ENCODE data around the gene FOXK1. TPM values are rescaled to one million over a fixed set of nuclear protein-coding genes. Genes with fewer than 3 reads are reported as not detected.
A peak's percentile ranks its signal among the peaks of the same experiment; 100 is the strongest.

FOXK1 gene
- total RNA-seq, 2 experiments from 2014 or later = 32.7 to 33.2 TPM

- no peaks in the 10 kb centered on the region for H3K27me3 Mint-ChIP-seq
- peak overlapping the region; percentile 96 for H3K27ac Mint-ChIP-seq
Observed at GRCh38 chr7:4774007-4774406, 91.9 kb downstream of the FOXK1 start.

DNA sequence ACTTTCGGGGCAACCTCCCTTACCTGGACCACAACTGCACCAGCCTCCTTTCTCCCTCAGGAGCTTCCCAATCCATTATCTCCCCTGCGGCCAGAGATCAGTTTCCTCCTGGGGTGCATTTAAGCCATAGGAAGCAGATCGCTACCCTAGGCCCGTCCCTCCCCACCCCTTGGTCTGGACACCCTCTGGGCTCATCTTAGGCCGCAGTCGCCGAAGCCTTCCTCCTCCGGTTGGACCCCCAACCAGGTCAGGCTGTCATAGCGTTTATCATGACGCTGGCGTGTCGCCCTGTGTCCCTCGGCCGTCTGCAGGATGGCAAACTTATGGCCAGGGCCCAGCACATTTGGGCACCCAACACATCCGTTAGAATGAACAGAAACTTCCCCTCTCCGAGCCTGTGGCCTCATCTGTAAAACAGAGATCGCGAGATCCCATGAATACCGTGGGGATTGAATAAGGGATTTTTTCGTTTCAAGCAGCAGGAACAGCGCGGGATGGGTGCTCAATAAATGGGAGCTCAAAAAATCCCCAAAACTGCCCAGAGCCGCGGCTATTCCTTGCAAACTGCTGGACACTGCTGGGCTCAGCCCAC lies 92.7 kb downstream of the FOXK1 start:
- no peak for DNase-seq
- Mint-ChIP-seq H3K4me3 (peak overlapping the region; percentile 99), H3K36me3 (ENCODE audit: low read depth) (peaks cover 23% of the 10 kb centered on the region), H3K27me3 (no peaks in the 10 kb centered on the region), H3K27ac (peak overlapping the region; percentile 96), H3K9me3 (no peaks in the 10 kb centered on the region), H3K4me1 (peaks cover 43% of the 10 kb centered on the region)
- ChIA-PET POLR2A (interaction anchor here (0.6 to 4.3 kb wide), 26 partner anchors 8 to 1955 kb away, joined by 3 to 79 read pairs (median 6); partner anchors contain the start of genes FOXK1 and RADIL), CTCF (interaction anchor here (1.2 to 2.8 kb wide), 8 partner anchors 17 to 199 kb away, joined by 3 to 16 read pairs (median 8); partner anchors contain the start of gene RADIL)

More at GRCh38 chr7:4774007-4774406, 91.9 kb downstream of the FOXK1 start:
- peaks cover 23% of the 10 kb centered on the region for H3K36me3 Mint-ChIP-seq (ENCODE audit: low read depth)
- ChIA-PET CTCF (no interaction called here), POLR2A (interaction anchor here (1.5 to 4.3 kb wide), 7 partner anchors 12 to 132 kb away, joined by 4 to 79 read pairs (median 23); partner anchors contain the start of gene FOXK1)
- H3K9me3 Mint-ChIP-seq = no peaks in the 10 kb centered on the region
- peak overlapping the region; percentile 99 for H3K4me3 Mint-ChIP-seq
- no peak for DNase-seq
- peaks cover 43% of the 10 kb centered on the region for H3K4me1 Mint-ChIP-seq

DNA sequence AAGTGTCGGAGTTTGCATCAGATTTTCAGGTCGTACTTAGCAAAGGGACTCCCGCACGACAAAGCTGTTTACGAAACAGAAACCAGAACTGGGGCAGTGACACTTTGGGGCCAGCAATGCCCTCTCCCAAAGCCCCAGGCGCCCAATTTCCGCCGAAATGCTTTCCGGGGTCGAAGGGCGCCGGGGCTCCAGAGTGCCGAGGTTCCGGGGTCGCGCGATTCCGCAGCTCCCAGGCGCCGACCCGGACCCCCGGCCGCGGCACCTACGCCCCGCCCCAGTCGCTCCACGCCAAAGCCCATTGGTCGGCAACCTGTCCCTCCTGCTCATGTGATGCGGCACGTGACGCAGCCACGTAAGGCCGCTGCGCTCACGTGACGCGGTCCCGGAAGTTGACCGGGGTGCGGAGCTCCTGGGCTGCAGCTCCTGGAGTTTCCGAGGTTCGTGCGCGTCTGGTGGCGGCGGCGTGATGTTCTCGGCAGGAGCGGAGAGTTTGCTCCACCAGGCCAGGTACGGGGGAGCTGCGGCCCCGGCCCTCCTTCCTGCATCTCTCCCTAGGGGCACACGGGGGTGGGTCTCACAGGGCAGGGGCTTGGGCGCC lies 93.3 kb downstream of the FOXK1 start, which contains the start of gene AP5Z1:
Gene AP5Z1 (plus strand): TSS at position 374 of the 598 bp plus-strand sequence. CDS start 93 bp downstream, at position 467.
- Mint-ChIP-seq H3K9me3 (no peaks in the 10 kb centered on the region), H3K27me3 (no peaks in the 10 kb centered on the region), H3K4me3 (peak within 1 kb of the TSS; percentile 99), H3K4me1 (peaks cover 43% of the 10 kb centered on the region), H3K27ac (peak within 1 kb of the TSS; percentile 96), H3K36me3 (ENCODE audit: low read depth) (peaks cover 23% of the 10 kb centered on the region)
- ChIA-PET POLR2A (interaction anchor here (0.6 to 4.3 kb wide), 31 partner anchors 9 to 1954 kb away, joined by 3 to 79 read pairs (median 5); partner anchors contain the start of genes FOXK1, RADIL and WIPI2), CTCF (interaction anchor here (1.2 to 2.8 kb wide), 8 partner anchors 17 to 198 kb away, joined by 3 to 16 read pairs (median 8); partner anchors contain the start of gene RADIL)
- peak; percentile 95 for DNase-seq

DNA sequence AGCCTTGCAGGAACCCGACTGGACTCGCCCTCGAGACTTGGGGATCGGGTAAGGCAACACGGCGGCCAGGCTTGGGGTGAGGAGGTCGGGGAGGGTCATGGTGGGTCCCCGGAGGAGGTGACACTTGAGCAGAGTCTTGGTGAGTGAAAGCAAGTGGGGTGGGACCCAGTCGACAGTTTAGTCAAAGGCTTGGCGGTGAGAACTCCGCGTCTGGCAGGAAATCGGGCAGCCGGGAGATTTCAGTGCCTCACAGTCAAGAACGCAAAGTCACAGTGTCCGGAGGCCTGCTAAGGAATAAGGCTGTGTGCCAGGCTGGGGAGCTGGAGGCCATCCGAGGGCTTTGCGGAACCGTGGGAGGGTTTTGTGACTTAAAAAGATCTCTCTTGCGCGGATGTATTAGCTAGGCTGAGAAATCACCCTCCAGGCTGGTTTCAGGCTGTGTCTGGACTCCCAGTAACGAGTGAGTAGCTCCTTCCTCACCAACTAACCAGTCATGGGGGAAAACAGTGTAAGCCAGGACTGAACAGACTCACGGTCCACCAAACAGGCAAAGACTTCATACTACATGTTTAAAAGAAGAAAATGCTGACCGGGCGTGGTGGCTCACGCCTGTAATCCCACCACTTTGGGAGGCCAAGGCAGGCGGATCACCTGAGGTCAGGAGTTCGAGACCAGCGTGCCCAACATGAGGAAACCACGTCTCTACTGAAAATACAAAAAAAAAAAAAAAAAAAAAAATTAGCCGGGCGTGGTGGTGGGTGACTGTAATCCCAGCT lies 93.9 kb downstream of the FOXK1 start:
- CTCF ChIA-PET = interaction anchor here (0.6 to 2.8 kb wide), 9 partner anchors 16 to 198 kb away, joined by 3 to 16 read pairs (median 6); partner anchors contain the start of gene RADIL
- peaks cover 43% of the 10 kb centered on the region for H3K4me1 Mint-ChIP-seq

DNA sequence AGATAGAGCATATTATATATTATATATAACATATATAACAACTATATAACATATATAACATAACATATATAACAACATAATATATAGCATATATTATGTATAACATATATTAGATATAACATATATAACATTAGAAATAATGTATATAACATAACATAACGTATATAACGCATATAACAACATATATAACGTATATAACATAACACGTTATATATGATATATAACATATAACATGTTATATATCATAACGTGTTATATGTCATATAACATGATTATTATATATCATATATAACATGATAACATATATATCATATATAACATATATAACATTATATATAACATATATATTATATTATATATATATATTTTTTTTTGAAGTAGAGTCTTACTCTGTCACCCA lies 97.0 kb downstream of the FOXK1 start:
- no peak overlapping the region for H3K27ac Mint-ChIP-seq
- H3K4me1 Mint-ChIP-seq = peaks cover 36% of the 10 kb centered on the region
- H3K9me3 Mint-ChIP-seq = no peaks in the 10 kb centered on the region
- ChIA-PET CTCF (interaction anchor here (1.3 to 1.8 kb wide), 3 partner anchors 12 to 18 kb away, joined by 3 to 9 read pairs (median 3); no protein-coding TSS in a partner anchor), POLR2A (no interaction called here)
- no peak for DNase-seq
- H3K36me3 Mint-ChIP-seq (ENCODE audit: low read depth) = peaks cover 37% of the 10 kb centered on the region
- H3K27me3 Mint-ChIP-seq = no peaks in the 10 kb centered on the region
- H3K4me3 Mint-ChIP-seq = no peak overlapping the region

More for the DNA sequence above, 93.9 kb downstream of the FOXK1 start:
- H3K9me3 Mint-ChIP-seq = no peaks in the 10 kb centered on the region
- no peaks in the 10 kb centered on the region for H3K27me3 Mint-ChIP-seq
- peak overlapping the region; percentile 96 for H3K27ac Mint-ChIP-seq
- POLR2A ChIA-PET = interaction anchor here (0.7 to 4.3 kb wide), 26 partner anchors 9 to 1953 kb away, joined by 3 to 79 read pairs (median 5); partner anchors contain the start of genes FOXK1, RADIL and WIPI2
- peaks cover 27% of the 10 kb centered on the region for H3K36me3 Mint-ChIP-seq (ENCODE audit: low read depth)
- DNase-seq = peak; percentile 65
- peak overlapping the region; percentile 99 for H3K4me3 Mint-ChIP-seq

GRCh38 chr7:4781366-4782069 lies 99.4 kb downstream of the FOXK1 start:
- Mint-ChIP-seq H3K4me1 (peaks cover 18% of the 10 kb centered on the region), H3K27me3 (no peaks in the 10 kb centered on the region), H3K9me3 (no peaks in the 10 kb centered on the region), H3K27ac (no peak overlapping the region), H3K36me3 (ENCODE audit: low read depth) (peaks cover 32% of the 10 kb centered on the region), H3K4me3 (no peak overlapping the region)
- ChIA-PET POLR2A (no interaction called here), CTCF (no interaction called here)
- no peak for DNase-seq

GRCh38 chr7:4782333-4783291 lies 100.5 kb downstream of the FOXK1 start:
- POLR2A ChIA-PET = no interaction called here
- no peak overlapping the region for H3K4me3 Mint-ChIP-seq
- no peak for DNase-seq
- peaks cover 9% of the 10 kb centered on the region for H3K4me1 Mint-ChIP-seq
- H3K27ac Mint-ChIP-seq = no peak overlapping the region
- H3K9me3 Mint-ChIP-seq = no peaks in the 10 kb centered on the region
- H3K27me3 Mint-ChIP-seq = no peaks in the 10 kb centered on the region
- peaks cover 27% of the 10 kb centered on the region for H3K36me3 Mint-ChIP-seq (ENCODE audit: low read depth)
- CTCF ChIA-PET = no interaction called here

GRCh38 chr7:4783292-4783652 lies 101.2 kb downstream of the FOXK1 start:
- POLR2A ChIA-PET = no interaction called here
- peaks cover 2% of the 10 kb centered on the region for H3K4me1 Mint-ChIP-seq
- no peak overlapping the region for H3K4me3 Mint-ChIP-seq

GRCh38 chr7:4783762-4784351 lies 101.8 kb downstream of the FOXK1 start:
- Mint-ChIP-seq H3K4me1 (no peaks in the 10 kb centered on the region), H3K27me3 (no peaks in the 10 kb centered on the region), H3K27ac (no peak overlapping the region), H3K9me3 (no peaks in the 10 kb centered on the region), H3K36me3 (ENCODE audit: low read depth) (peaks cover 24% of the 10 kb centered on the region), H3K4me3 (no peak overlapping the region)
- DNase-seq = no peak
- ChIA-PET POLR2A (no interaction called here), CTCF (interaction anchor here (0.6 kb wide), 1 partner anchor 1487 kb away, joined by 3 read pairs; no protein-coding TSS in a partner anchor)

More at GRCh38 chr7:4783292-4783652, 101.2 kb downstream of the FOXK1 start:
- Mint-ChIP-seq H3K27ac (no peak overlapping the region), H3K9me3 (no peaks in the 10 kb centered on the region), H3K27me3 (no peaks in the 10 kb centered on the region), H3K36me3 (ENCODE audit: low read depth) (peaks cover 24% of the 10 kb centered on the region)
- no peak for DNase-seq
- CTCF ChIA-PET = interaction anchor here (0.6 kb wide), 1 partner anchor 1488 kb away, joined by 3 read pairs; no protein-coding TSS in a partner anchor

GRCh38 chr7:4784799-4785198 lies 102.7 kb downstream of the FOXK1 start:
- CTCF ChIA-PET = no interaction called here

DNA sequence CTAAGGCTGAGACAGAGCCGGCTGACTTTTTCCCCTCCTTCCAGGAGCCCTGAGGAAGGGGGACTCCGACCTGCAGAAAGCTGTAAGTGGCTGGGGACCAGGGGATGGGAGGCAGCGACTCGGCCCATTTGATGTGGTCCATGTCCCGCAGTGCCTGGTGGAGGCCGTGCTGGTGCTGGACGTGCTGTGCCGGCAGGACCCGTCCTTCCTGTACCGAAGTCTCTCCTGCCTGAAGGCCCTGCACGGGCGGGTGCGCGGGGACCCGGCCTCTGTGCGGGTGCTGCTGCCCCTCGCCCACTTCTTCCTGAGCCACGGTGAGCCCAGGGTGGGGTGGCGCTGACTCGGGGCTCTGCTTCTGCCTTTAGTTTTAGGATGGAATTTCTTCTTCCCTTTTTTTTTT lies 103.3 kb downstream of the FOXK1 start:
- Mint-ChIP-seq H3K27ac (no peak overlapping the region), H3K4me3 (no peak overlapping the region), H3K27me3 (no peaks in the 10 kb centered on the region), H3K4me1 (no peaks in the 10 kb centered on the region), H3K36me3 (ENCODE audit: low read depth) (peaks cover 27% of the 10 kb centered on the region), H3K9me3 (no peaks in the 10 kb centered on the region)
- POLR2A ChIA-PET = no interaction called here
- CTCF ChIA-PET = interaction anchor here (1.5 kb wide), 1 partner anchor 13 kb away, joined by 5 read pairs; no protein-coding TSS in a partner anchor
- DNase-seq = no peak

More at GRCh38 chr7:4784799-4785198, 102.7 kb downstream of the FOXK1 start:
- Mint-ChIP-seq H3K9me3 (no peaks in the 10 kb centered on the region), H3K4me1 (no peaks in the 10 kb centered on the region), H3K4me3 (no peak overlapping the region), H3K36me3 (ENCODE audit: low read depth) (peaks cover 24% of the 10 kb centered on the region), H3K27ac (no peak overlapping the region), H3K27me3 (no peaks in the 10 kb centered on the region)
- POLR2A ChIA-PET = no interaction called here
- no peak for DNase-seq
